K562 (cell line): ENCODE measurements around the gene HAPLN3. TPM values are rescaled to one million over a fixed set of nuclear protein-coding genes. Genes with fewer than 3 reads are reported as not detected.
A peak's percentile ranks its signal among the peaks of the same experiment; 100 is the strongest.

Experiments
- ATAC-seq: fragments of 200-7000 bp; cut with Tn5 transposase; 3 replicates; pipeline ENCODE4 v1.9.1; 2020; ENCODE audit warnings: moderate library complexity
- BruUV-seq: library from RNA; stranded (reverse); fragments of 400-500 nt; replicated peaks from 2 replicates; lab custom pipeline; 2021; lab: Mats Ljungman, UMichigan
- CTCF ChIA-PET: fragments of 300-600 bp; formaldehyde crosslinking; extraction: SDS; loops from one replicate; lab custom pipeline; 2021; ENCODE audit warnings: low intra/inter-chr PET ratio; lab: Yijun Ruan, JAX
- POLR2A ChIA-PET: fragments of 300-600, 350-650 bp; sonication (Branson Sonifier 250); formaldehyde crosslinking; extraction: SDS; loops from one replicate; lab custom pipeline; 2021; ENCODE audit warnings: antibody characterized with exemption, inconsistent platforms; lab: Yijun Ruan, JAX
- DNase-seq, 4 experiments: peaks; one replicate each; pipeline versions ENCODE4 v3.0.0 to v3.0.0-alpha.2; 2011 to 2018; ENCODE audit warnings: low spot score in 3 of 4, mixed read lengths in 3 of 4; ENCODE audit errors: extremely low read depth in 1 of 4
- FAIRE-seq: peaks from 2 replicates; lab custom pipeline; 2011; peaks lifted over from hg19 to GRCh38; lab: Jason Lieb, UNC
- H2AFZ ChIP-seq: 2 replicates; pipeline ENCODE4 v1.6.0; 2011; ENCODE audit warnings: low read depth, low read length, control low read depth, inconsistent platforms
- H3K27ac ChIP-seq: fragments of 200-600 bp; 3 replicates; pipeline ENCODE4 v1.8.0; 2011; ENCODE audit warnings: low read depth, mild to moderate bottlenecking, control low read depth, inconsistent platforms, low read length, moderate library complexity, mixed read lengths; ENCODE audit errors: extremely low read depth
- H3K27me3 ChIP-seq, 2 experiments: fragments of 300-600 bp in 1 of 2; 2 replicates in 1 of 2; 3 replicates in 1 of 2; pipeline versions ENCODE4 v1.6.0 to v1.8.0; 2011; ENCODE audit warnings: inconsistent platforms in 2 of 2, low read length in 2 of 2, mild to moderate bottlenecking in 1 of 2, mixed read lengths in 1 of 2, moderate library complexity in 1 of 2; ENCODE audit not compliant: control insufficient read depth in 2 of 2, insufficient read depth in 2 of 2
- H3K36me3 ChIP-seq: fragments of 300-600 bp; 3 replicates; pipeline ENCODE4 v1.8.0; 2011; ENCODE audit warnings: mild to moderate bottlenecking, low read length, inconsistent platforms; ENCODE audit not compliant: control insufficient read depth, insufficient read depth
- H3K4me1 ChIP-seq, 2 experiments: fragments of 200-600 bp in 1 of 2; replicated peaks in 1 of 2; 2 replicates in 1 of 2; 3 replicates in 1 of 2; pipeline versions ENCODE4 v1.5.1 to v1.8.0; 2011; ENCODE audit warnings: inconsistent platforms in 2 of 2, low read length in 2 of 2, mild to moderate bottlenecking in 1 of 2, mixed read lengths in 1 of 2, moderate library complexity in 1 of 2; ENCODE audit not compliant: control insufficient read depth in 2 of 2, insufficient read depth in 2 of 2
- H3K4me2 ChIP-seq: 2 replicates; pipeline ENCODE4 v1.6.1; 2011; ENCODE audit warnings: low read length, control low read depth, inconsistent platforms, mixed read lengths; ENCODE audit not compliant: insufficient read depth
- H3K4me3 ChIP-seq: fragments of 200-600 bp; sonication (generic), shearing (Covaris generic); 2 replicates; pipeline ENCODE4 v1.5.1; 2016; ENCODE audit warnings: control low read depth, inconsistent platforms
- H3K79me2 ChIP-seq: fragments of 200-600 bp; 3 replicates; pipeline ENCODE4 v1.8.0; 2011; ENCODE audit warnings: low read length, inconsistent platforms; ENCODE audit not compliant: control insufficient read depth, insufficient read depth
- H3K9ac ChIP-seq, 2 experiments: 2 replicates each; pipeline versions ENCODE4 v1.6.0 to v1.6.1; 2011; ENCODE audit warnings: low read depth in 2 of 2, low read length in 2 of 2, control low read depth in 1 of 2, inconsistent platforms in 1 of 2, mild to moderate bottlenecking in 1 of 2, mixed read lengths in 1 of 2; ENCODE audit not compliant: insufficient read depth in 1 of 2
- H3K9me1 ChIP-seq: one replicate; pipeline ENCODE4 v1.6.0; 2011; ENCODE audit warnings: inconsistent platforms, mild to moderate bottlenecking, low read length, moderate library complexity; ENCODE audit not compliant: control insufficient read depth, insufficient read depth
- H3K9me3 ChIP-seq: replicated peaks from 2 replicates; pipeline ENCODE4 v1.5.1; 2011; ENCODE audit warnings: low read depth, low read length, inconsistent platforms; ENCODE audit not compliant: control insufficient read depth, insufficient read depth
- H4K20me1 ChIP-seq: replicated peaks from 2 replicates; pipeline ENCODE4 v1.6.1; 2011; ENCODE audit warnings: low read length, inconsistent platforms, mixed read lengths; ENCODE audit not compliant: control insufficient read depth, insufficient read depth
- RBM25 ChIP-seq: fragments of 200-400 bp; formaldehyde crosslinking; IDR thresholded peaks from 2 replicates; pipeline ENCODE4 v1.6.1; 2018; ENCODE audit warnings: low read length, low read depth, moderate library complexity; ENCODE audit not compliant: severe bottlenecking
- ZNF239 ChIP-seq: fragments of 250-450 bp; sonication (Bioruptor Pico); IDR thresholded peaks from 2 replicates; pipeline ENCODE4 v1.4.0; 2020; ENCODE audit warnings: mild to moderate bottlenecking
- WGBS: fragments of 100-300 bp; shearing (Covaris generic); methylation state at CpG from one replicate; pipeline ENCODE4 v1.1.6; 2016; ENCODE audit warnings: low coverage, mixed read lengths; ENCODE audit not compliant: insufficient coverage; ENCODE audit errors: missing lambda C conversion rate; 5-methylcytosine and 5-hydroxymethylcytosine counted together
- in situ Hi-C: fragments of 300-500 bp; cut with MboI; formaldehyde crosslinking; loops from 4 replicates; pipeline ENCODE4 v1.15.0; 2018; ENCODE audit warnings: inconsistent platforms, mixed read lengths
- intact Hi-C: fragments of 100-400 bp; cut with micrococcal nuclease; formaldehyde crosslinking; loops from 2 replicates; pipeline ENCODE4 v1.14.2; 2022
- polyA plus RNA-seq, 8 experiments: library from polyadenylated mRNA; depleted of rRNA in 4 of 8; stranded (reverse) in 5 of 8; unstranded in 3 of 8; fragments of >200 nt; fragmentation: Nextera tagmentation in 2 of 8; fragmentation: Illumina TruSeq in 1 of 8; extraction: Ambion mirVana in 2 of 8; extraction: Trizol in 1 of 8; gene quantifications; 2 replicates each; pipeline versions ENCODE4 v1.2.1 to v1.2.3, GENCODE V29; 2011 to 2014; ENCODE audit warnings: inconsistent platforms in 1 of 8, missing spikeins in 1 of 8
- total RNA-seq, 7 experiments: library from RNA; depleted of rRNA in 6 of 7; stranded (reverse); fragments of >200 nt in 6 of 7; fragmentation: Illumina TruSeq in 2 of 7; extraction: Trizol in 2 of 7; gene quantifications; 2 replicates each; pipeline versions ENCODE4 v1.2.1 to v1.2.3, GENCODE V29; 2011 to 2021; ENCODE audit warnings: low replicate concordance in 1 of 7
- TF ChIP-seq, protein P1 (sequence below): fragments of 250-450 bp; sonication (Bioruptor Pico); IDR thresholded peaks from 2 replicates; pipeline ENCODE4 v1.4.0; 2020; ENCODE audit warnings: mild to moderate bottlenecking, moderate library complexity, borderline replicate concordance
- TF ChIP-seq, protein P2 (sequence below): fragments of 450-650 bp; IDR thresholded peaks from 2 replicates; pipeline ENCODE4 v1.6.1; 2017; ENCODE audit warnings: mild to moderate bottlenecking, moderate library complexity

HAPLN3 gene
- total and polyA plus RNA-seq, 9 of the 15 experiments (the other 6 are each of a cell fraction or from before 2014, with no cell fraction given), result 0.04 to 2.4 (median 0.65) TPM

DNA sequence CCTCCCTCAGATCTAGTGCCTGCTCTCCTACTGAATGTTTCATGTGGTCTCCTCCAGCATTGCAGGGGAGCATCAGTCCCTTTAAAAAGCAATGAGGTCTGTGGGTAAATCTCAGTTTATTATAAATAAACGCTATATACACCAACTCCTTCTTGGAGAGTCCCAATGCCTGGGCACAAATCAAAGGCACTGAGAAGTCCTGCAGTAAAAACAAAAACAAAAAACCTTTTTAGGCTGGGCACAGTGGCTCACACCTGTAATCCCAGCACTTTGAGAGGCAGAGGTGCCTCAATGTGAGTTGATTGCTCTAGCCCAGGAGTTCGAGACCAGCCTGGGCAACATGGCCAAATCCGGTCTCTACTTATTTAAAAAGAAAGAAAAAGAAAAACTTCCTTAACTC is 47.1 kb downstream of the HAPLN3 start:
- Histone ChIP-seq H4K20me1 (no peaks in the 10 kb centered on the region), H3K79me2 (no peaks in the 10 kb centered on the region), H3K36me3 (no peaks in the 10 kb centered on the region), H3K9ac (no peak overlapping the region), H3K4me1 (peaks cover 0 to 16% of the 10 kb centered on the region in 2 experiments; a peak in 2 of 5 replicates), H3K27me3 (peaks cover 25 to 49% of the 10 kb centered on the region in 2 experiments), H3K27ac (no peak overlapping the region), H3K4me3 (no peak overlapping the region), H2AFZ (no peak overlapping the region), H3K9me1 (no peaks in the 10 kb centered on the region), H3K9me3 (no peaks in the 10 kb centered on the region), H3K4me2 (no peak overlapping the region)
- DNase-seq (no peak), FAIRE-seq (no peak), ATAC-seq (no peak)
- POLR2A ChIA-PET, result no interaction called here
- CTCF ChIA-PET, result no interaction called here
- TF ChIP-seq, protein P1, sequence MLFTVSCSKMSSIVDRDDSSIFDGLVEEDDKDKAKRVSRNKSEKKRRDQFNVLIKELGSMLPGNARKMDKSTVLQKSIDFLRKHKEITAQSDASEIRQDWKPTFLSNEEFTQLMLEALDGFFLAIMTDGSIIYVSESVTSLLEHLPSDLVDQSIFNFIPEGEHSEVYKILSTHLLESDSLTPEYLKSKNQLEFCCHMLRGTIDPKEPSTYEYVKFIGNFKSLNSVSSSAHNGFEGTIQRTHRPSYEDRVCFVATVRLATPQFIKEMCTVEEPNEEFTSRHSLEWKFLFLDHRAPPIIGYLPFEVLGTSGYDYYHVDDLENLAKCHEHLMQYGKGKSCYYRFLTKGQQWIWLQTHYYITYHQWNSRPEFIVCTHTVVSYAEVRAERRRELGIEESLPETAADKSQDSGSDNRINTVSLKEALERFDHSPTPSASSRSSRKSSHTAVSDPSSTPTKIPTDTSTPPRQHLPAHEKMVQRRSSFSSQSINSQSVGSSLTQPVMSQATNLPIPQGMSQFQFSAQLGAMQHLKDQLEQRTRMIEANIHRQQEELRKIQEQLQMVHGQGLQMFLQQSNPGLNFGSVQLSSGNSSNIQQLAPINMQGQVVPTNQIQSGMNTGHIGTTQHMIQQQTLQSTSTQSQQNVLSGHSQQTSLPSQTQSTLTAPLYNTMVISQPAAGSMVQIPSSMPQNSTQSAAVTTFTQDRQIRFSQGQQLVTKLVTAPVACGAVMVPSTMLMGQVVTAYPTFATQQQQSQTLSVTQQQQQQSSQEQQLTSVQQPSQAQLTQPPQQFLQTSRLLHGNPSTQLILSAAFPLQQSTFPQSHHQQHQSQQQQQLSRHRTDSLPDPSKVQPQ (CRISPR knock-in tag), result no peak
- TF ChIP-seq ZNF239 (CRISPR knock-in tag) (peak; percentile 94), RBM25 (peak; percentile 60)
- TF ChIP-seq, protein P2, sequence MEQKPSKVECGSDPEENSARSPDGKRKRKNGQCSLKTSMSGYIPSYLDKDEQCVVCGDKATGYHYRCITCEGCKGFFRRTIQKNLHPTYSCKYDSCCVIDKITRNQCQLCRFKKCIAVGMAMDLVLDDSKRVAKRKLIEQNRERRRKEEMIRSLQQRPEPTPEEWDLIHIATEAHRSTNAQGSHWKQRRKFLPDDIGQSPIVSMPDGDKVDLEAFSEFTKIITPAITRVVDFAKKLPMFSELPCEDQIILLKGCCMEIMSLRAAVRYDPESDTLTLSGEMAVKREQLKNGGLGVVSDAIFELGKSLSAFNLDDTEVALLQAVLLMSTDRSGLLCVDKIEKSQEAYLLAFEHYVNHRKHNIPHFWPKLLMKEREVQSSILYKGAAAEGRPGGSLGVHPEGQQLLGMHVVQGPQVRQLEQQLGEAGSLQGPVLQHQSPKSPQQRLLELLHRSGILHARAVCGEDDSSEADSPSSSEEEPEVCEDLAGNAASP, result no peak
- 35% methylated on average over 3 of the region's 3 CpGs for WGBS
- in situ Hi-C loops, result no loop called here
- no TSS peak for BruUV-seq
- intact Hi-C loops, result no loop called here
